Caco-2 (cell line): Measurements from ENCODE around the gene SLC16A11. TPM values are rescaled to one million over a fixed set of nuclear protein-coding genes. Genes with fewer than 3 reads are reported as not detected.

ENCODE experiments used
- BruUV-seq: library from RNA; stranded (reverse); fragments of 400-500 nt; replicated peaks from 2 replicates; lab custom pipeline; 2021; lab: Mats Ljungman, UMichigan
- CTCF ChIA-PET: fragments of 300-600 bp; sonication (Branson Sonifier 250); formaldehyde crosslinking; loops from one replicate; lab custom pipeline; 2022; ENCODE audit warnings: antibody characterized with exemption; lab: Charles Lee
- POLR2A ChIA-PET: fragments of 300-600 bp; sonication (Branson Sonifier 250); formaldehyde crosslinking; loops from one replicate; lab custom pipeline; 2022; ENCODE audit warnings: antibody characterized with exemption; lab: Charles Lee
- DNase-seq, 2 experiments: peaks; one replicate each; pipeline versions ENCODE4 v3.0.0 to v3.0.0-alpha.2; 2020 to 2022
- H3K27me3 ChIP-seq: replicated peaks from 2 replicates; pipeline ENCODE4 v1.6.0; 2011; ENCODE audit warnings: low read length; ENCODE audit not compliant: control insufficient read depth, insufficient read depth
- H3K36me3 ChIP-seq: 2 replicates; pipeline ENCODE4 v1.5.1; 2011; ENCODE audit warnings: low read length; ENCODE audit not compliant: control insufficient read depth, insufficient read depth
- H3K4me1 ChIP-seq: fragments of 250-450 bp; sonication (Bioruptor Pico); 2 replicates; pipeline ENCODE4 v1.5.1; 2020; ENCODE audit warnings: mild to moderate bottlenecking
- H3K4me3 ChIP-seq: 2 replicates; pipeline ENCODE4 v1.5.1; 2011; ENCODE audit warnings: low read depth, mild to moderate bottlenecking, control low read depth, low read length
- H3K9me3 ChIP-seq: fragments of 250-450 bp; sonication (Bioruptor Pico); 2 replicates; pipeline ENCODE4 v1.5.1; 2020; ENCODE audit warnings: mild to moderate bottlenecking, moderate library complexity
- H3K27ac Mint-ChIP-seq: one replicate; pipeline ENCODE4 v1.8.0; 2022; ENCODE audit warnings: mixed read lengths; ENCODE audit not compliant: unreplicated experiment
- H3K27me3 Mint-ChIP-seq: one replicate; pipeline ENCODE4 v1.8.0; 2022; ENCODE audit warnings: mixed read lengths; ENCODE audit not compliant: insufficient read depth, unreplicated experiment
- H3K36me3 Mint-ChIP-seq: one replicate; pipeline ENCODE4 v1.8.0; 2022; ENCODE audit warnings: mild to moderate bottlenecking, mixed read lengths; ENCODE audit not compliant: insufficient read depth, unreplicated experiment
- H3K4me1 Mint-ChIP-seq: one replicate; pipeline ENCODE4 v1.8.0; 2022; ENCODE audit warnings: low read depth, mixed read lengths; ENCODE audit not compliant: unreplicated experiment
- H3K4me3 Mint-ChIP-seq: one replicate; pipeline ENCODE4 v1.8.0; 2022; ENCODE audit warnings: mild to moderate bottlenecking, moderate library complexity, mixed read lengths; ENCODE audit not compliant: unreplicated experiment
- H3K9me3 Mint-ChIP-seq: one replicate; pipeline ENCODE4 v1.8.0; 2022; ENCODE audit warnings: mixed read lengths; ENCODE audit not compliant: unreplicated experiment
- intact Hi-C: fragments of 100-400 bp; cut with micrococcal nuclease; formaldehyde crosslinking; loops from one replicate; pipeline ENCODE4 v1.10.0; 2022; ENCODE audit not compliant: unreplicated experiment
- total RNA-seq: library from RNA; stranded (reverse); gene quantifications from 2 replicates; pipeline ENCODE4 v1.2.3, GENCODE V29; 2022
- TF ChIP-seq, protein P1 (sequence below), 2 experiments: fragments of 200-600 bp in 1 of 2; IDR thresholded peaks; 1 replicate in 1 of 2; 2 replicates in 1 of 2; pipeline versions ENCODE4 v1.5.1 to v1.8.0; 2011 to 2022; ENCODE audit warnings: antibody characterized with exemption in 1 of 2, control low read depth in 1 of 2, inconsistent platforms in 1 of 2, low read depth in 1 of 2, low read length in 1 of 2, mild to moderate bottlenecking in 1 of 2, moderate library complexity in 1 of 2; ENCODE audit not compliant: insufficient read depth in 1 of 2, severe bottlenecking in 1 of 2, unreplicated experiment in 1 of 2

SLC16A11 gene
- total RNA-seq, 1 experiment from 2014 or later = 0.43 TPM

DNA sequence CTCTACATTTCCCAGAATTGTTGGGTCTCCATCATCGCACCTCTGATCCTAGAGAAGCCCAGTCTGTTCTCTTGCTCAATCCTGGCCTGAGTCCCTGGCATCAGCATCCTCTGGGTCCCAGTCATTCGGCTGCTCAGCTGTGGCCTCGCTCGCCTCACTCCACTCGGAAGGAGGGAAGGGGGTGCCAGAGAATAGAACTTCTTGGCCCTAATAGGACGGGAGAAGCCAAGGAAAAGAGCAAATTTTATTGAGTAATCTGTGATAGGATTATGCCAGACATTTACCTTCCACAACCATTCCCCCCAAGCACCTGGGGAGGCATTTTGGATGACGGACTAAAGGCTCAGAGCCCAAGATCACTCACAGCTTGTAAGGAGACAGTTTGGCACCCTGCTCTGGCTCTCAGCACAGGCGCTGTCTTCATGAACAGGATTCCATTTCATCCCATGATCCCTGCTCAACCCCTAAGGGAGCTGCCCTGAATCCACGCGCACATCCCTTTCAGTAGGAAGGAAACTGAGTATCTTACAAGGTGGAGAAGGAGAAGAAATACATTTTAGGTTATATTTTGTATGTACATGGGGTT lies 36.7 kb upstream of the SLC16A11 start:
- Histone ChIP-seq H3K36me3 (no peaks in the 10 kb centered on the region), H3K4me1 (no peaks in the 10 kb centered on the region), H3K9me3 (no peaks in the 10 kb centered on the region), H3K4me3 (no peak overlapping the region), H3K27me3 (no peaks in the 10 kb centered on the region)
- TF ChIP-seq, protein P1, sequence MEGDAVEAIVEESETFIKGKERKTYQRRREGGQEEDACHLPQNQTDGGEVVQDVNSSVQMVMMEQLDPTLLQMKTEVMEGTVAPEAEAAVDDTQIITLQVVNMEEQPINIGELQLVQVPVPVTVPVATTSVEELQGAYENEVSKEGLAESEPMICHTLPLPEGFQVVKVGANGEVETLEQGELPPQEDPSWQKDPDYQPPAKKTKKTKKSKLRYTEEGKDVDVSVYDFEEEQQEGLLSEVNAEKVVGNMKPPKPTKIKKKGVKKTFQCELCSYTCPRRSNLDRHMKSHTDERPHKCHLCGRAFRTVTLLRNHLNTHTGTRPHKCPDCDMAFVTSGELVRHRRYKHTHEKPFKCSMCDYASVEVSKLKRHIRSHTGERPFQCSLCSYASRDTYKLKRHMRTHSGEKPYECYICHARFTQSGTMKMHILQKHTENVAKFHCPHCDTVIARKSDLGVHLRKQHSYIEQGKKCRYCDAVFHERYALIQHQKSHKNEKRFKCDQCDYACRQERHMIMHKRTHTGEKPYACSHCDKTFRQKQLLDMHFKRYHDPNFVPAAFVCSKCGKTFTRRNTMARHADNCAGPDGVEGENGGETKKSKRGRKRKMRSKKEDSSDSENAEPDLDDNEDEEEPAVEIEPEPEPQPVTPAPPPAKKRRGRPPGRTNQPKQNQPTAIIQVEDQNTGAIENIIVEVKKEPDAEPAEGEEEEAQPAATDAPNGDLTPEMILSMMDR (IDR thresholded peaks at IDR 0.05; ENCODE audit: insufficient read depth in 1 of 2, low read depth in 1 of 2, low read length in 1 of 2, severe bottlenecking in 1 of 2, unreplicated experiment in 1 of 2) = no peak
- Mint-ChIP-seq H3K27me3 (no peaks in the 10 kb centered on the region), H3K27ac (no peak overlapping the region), H3K4me1 (peaks cover 6% of the 10 kb centered on the region), H3K36me3 (peaks cover 6% of the 10 kb centered on the region), H3K4me3 (no peak overlapping the region), H3K9me3 (no peaks in the 10 kb centered on the region)
- BruUV-seq = no TSS peak
- POLR2A ChIA-PET = no interaction called here
- no peak for DNase-seq
- intact Hi-C loops = no loop called here
- CTCF ChIA-PET = no interaction called here

DNA sequence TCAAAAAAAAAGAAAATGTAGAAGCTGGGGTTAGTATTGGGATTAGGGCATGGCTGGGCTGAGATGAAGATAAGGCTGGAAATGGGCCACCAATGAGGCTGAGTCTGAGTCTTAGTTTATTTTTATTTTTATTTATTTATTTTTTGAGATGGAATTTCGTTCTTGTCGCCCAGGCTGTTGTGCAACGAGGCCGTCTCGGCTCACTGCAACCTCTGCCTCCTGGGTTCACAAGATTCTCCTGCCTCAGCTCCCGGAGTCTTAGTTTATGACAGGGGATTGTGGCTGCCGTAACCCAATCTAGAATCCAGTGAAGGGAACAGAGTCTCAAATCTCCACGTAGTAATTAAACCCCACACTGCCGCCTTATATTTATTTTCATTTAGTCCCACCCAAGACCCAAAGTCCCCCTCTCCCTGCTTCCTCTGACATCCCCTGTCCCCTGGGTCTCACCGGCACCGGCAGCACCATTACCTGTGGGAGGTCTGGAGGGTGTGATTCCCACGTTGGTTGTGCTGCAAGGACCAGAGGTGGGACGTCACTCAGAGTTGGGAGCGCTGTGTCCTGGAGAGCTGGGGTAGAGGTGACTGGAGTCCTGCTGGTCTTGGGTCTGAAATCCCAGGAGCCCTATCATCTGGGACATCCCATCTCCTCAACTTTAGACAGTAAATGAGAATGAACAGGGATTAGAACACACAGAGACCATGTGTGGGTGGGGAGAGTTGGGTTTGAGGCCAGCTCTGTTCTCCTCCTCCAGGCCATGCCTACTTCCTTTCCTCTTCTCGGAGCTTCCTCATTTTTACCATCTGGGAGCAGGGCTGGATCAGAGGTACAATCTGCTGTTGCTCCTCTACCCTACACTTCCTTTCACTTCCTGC lies 35.9 kb upstream of the SLC16A11 start, which contains the start of gene CLEC10A:
CLEC10A (minus strand) TSS at position 671 of the 875 bp plus-strand sequence. CDS start 1,439 bp downstream, outside the sequence.
- ChIA-PET CTCF (no interaction called here), POLR2A (no interaction called here)
- Histone ChIP-seq H3K27me3 (no peaks in the 10 kb centered on the region), H3K4me3 (no peak within 1 kb of the TSS), H3K4me1 (no peaks in the 10 kb centered on the region), H3K9me3 (no peaks in the 10 kb centered on the region), H3K36me3 (no peaks in the 10 kb centered on the region)
- peaks cover 6% of the 10 kb centered on the region for H3K36me3 Mint-ChIP-seq
- DNase-seq = no peak
- peaks cover 6% of the 10 kb centered on the region for H3K4me1 Mint-ChIP-seq
- intact Hi-C loops = no loop called here
- H3K27ac Mint-ChIP-seq = no peak within 1 kb of the TSS
- no peak within 1 kb of the TSS for H3K4me3 Mint-ChIP-seq
- no peaks in the 10 kb centered on the region for H3K9me3 Mint-ChIP-seq
- no peaks in the 10 kb centered on the region for H3K27me3 Mint-ChIP-seq
- no TSS peak for BruUV-seq
- TF ChIP-seq, protein P1 (IDR thresholded peaks at IDR 0.05; ENCODE audit: insufficient read depth in 1 of 2, low read depth in 1 of 2, low read length in 1 of 2, severe bottlenecking in 1 of 2, unreplicated experiment in 1 of 2) = no peak

DNA sequence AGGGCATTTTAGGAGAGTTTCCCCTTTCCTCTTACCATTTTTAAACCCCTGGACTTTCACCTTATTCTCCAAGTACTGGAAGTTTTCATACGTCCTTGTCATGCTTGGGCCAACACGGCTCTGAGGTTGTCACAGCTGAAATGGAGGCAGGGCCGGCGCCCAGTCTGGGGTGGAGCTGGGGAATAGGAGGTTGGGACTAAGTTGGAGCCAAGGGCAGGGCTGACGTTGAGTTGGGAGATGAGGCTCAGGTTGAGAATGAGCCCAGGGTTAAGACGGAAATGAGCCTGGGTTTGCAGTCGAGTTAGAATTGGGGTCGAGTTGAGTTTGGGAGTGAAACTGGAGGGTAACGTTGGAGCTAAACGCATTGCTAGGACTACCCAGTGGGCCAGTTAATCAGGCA lies 34.8 kb upstream of the SLC16A11 start:
- H3K27me3 ChIP-seq = no peaks in the 10 kb centered on the region
- no peak overlapping the region for H3K27ac Mint-ChIP-seq
- H3K9me3 ChIP-seq = no peaks in the 10 kb centered on the region
- TF ChIP-seq, protein P1 (IDR thresholded peaks at IDR 0.05; ENCODE audit: insufficient read depth in 1 of 2, low read depth in 1 of 2, low read length in 1 of 2, severe bottlenecking in 1 of 2, unreplicated experiment in 1 of 2) = no peak
- no peak overlapping the region for H3K4me3 ChIP-seq
- no peaks in the 10 kb centered on the region for H3K4me1 Mint-ChIP-seq
- no peaks in the 10 kb centered on the region for H3K4me1 ChIP-seq
- H3K36me3 Mint-ChIP-seq = no peaks in the 10 kb centered on the region
- DNase-seq = no peak
- H3K36me3 ChIP-seq = no peaks in the 10 kb centered on the region
- BruUV-seq = no TSS peak
- intact Hi-C loops = no loop called here
- ChIA-PET POLR2A (no interaction called here), CTCF (no interaction called here)
- H3K4me3 Mint-ChIP-seq = no peak overlapping the region
- H3K9me3 Mint-ChIP-seq = no peaks in the 10 kb centered on the region
- H3K27me3 Mint-ChIP-seq = no peaks in the 10 kb centered on the region
